HG03175 (cell line): ENCODE results near the gene SLC2A4.
A peak's percentile ranks its signal among the peaks of the same experiment; 100 is the strongest.

Experiments
- ATAC-seq: cut with Tn5 transposase; IDR thresholded peaks from one replicate; pipeline ENCODE4 v1.9.1; 2021; ENCODE audit warnings: mild to moderate bottlenecking, moderate library complexity; ENCODE audit not compliant: unreplicated experiment

SLC2A4 gene

GRCh38 chr17:7296189-7296861 is 14.8 kb downstream of the SLC2A4 start:
- no peak for ATAC-seq

GRCh38 chr17:7304179-7304578 is 22.7 kb downstream of the SLC2A4 start:
- no peak for ATAC-seq

GRCh38 chr17:7306911-7307685 is 25.6 kb downstream of the SLC2A4 start, which contains the start of gene EIF5A:
Gene EIF5A, plus strand, starts transcription at chr17:7307628. Its CDS starts 2,008 bp downstream, at chr17:7309636.
- ATAC-seq, result peak; percentile 78

- ATAC-seq, result no peak
Measured at GRCh38 chr17:7307686-7308624, 26.4 kb downstream of the SLC2A4 start.

- no peak for ATAC-seq
Measured at GRCh38 chr17:7308625-7309433, 27.3 kb downstream of the SLC2A4 start.

- no peak for ATAC-seq
Measured at GRCh38 chr17:7309628-7310027, 28.1 kb downstream of the SLC2A4 start.

GRCh38 chr17:7311110-7311705 is 29.7 kb downstream of the SLC2A4 start:
- no peak for ATAC-seq

- no peak for ATAC-seq
Measured at GRCh38 chr17:7312432-7313087, 31.0 kb downstream of the SLC2A4 start.

GRCh38 chr17:7313088-7313889 is 31.8 kb downstream of the SLC2A4 start:
- ATAC-seq, result no peak

GRCh38 chr17:7313890-7314718 is 32.6 kb downstream of the SLC2A4 start:
- ATAC-seq, result no peak

GRCh38 chr17:7314719-7315569 is 33.4 kb downstream of the SLC2A4 start, which contains the start of gene GPS2:
Gene GPS2, minus strand, starts transcription at chr17:7315360. Its CDS starts 308 bp downstream, at chr17:7315052.
- peak; percentile 80 for ATAC-seq

GRCh38 chr17:7315570-7316235 is 34.2 kb downstream of the SLC2A4 start:
- ATAC-seq, result no peak

- ATAC-seq, result no peak
Measured at GRCh38 chr17:7317161-7317803, 35.8 kb downstream of the SLC2A4 start.

GRCh38 chr17:7318121-7318860 is 36.8 kb downstream of the SLC2A4 start:
- no peak for ATAC-seq

- ATAC-seq, result no peak
Measured at GRCh38 chr17:7321466-7321865, 39.9 kb downstream of the SLC2A4 start.
